Renal cortical epithelial cell (primary cell): ENCODE results near the gene ATXN7L2. TPM values are rescaled to one million over a fixed set of nuclear protein-coding genes. Genes with fewer than 3 reads are reported as not detected.
A peak's percentile ranks its signal among the peaks of the same experiment; 100 is the strongest.

Experiments
- DNase-seq: peaks from one replicate; pipeline ENCODE4 v3.0.0-alpha.2; 2011; ENCODE audit warnings: low read depth
- total RNA-seq: library from RNA; depleted of rRNA; stranded (reverse); fragments of >200 nt; gene quantifications from 2 replicates; pipeline ENCODE4 v1.2.3, GENCODE V29; 2014

Gene ATXN7L2
- total RNA-seq, 1 donor from 2014 or later: 1.5 TPM

DNA sequence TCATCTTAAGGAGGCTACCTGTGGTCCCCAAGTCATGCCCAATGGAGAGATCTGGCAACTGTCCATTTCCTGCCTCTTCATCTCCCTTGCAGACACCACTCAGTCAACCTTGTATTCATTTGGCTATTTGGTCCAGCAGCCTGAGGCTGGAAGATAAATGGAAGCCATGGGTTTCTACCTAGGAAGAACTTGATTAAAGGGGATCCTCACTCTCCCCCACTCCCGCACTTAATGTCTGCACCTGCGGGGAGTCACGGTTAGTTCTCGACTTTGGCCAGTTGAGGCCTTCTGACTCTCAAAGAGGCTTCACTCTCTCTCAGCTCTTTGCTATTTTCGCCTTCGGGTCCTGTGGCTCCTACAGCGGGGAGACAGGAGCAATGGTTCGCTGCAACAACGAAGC, 8.4 kb upstream of the ATXN7L2 start:
- DNase-seq: no peak

GRCh38 chr1:109476825-109477224, 6.9 kb upstream of the ATXN7L2 start:
- DNase-seq: no peak

DNA sequence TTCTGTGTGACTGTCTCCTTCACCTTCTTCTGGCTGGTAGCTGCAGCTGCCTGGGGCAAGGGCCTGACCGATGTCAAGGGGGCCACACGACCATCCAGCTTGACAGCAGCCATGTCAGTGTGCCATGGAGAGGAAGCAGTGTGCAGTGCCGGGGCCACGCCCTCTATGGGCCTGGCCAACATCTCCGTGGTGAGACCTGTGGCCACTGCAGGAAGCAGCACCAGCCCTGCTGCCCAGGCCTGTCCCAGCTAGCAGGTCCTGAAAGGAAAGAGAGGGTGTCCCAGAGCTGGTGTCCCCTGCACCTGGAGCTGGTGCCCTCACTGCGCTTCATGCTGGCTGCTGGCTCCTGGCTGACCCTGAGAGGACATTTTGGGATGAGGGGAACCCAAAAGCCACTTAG, 5.9 kb upstream of the ATXN7L2 start:
- no peak for DNase-seq

GRCh38 chr1:109478806-109479205, 4.9 kb upstream of the ATXN7L2 start:
- no peak for DNase-seq

DNA sequence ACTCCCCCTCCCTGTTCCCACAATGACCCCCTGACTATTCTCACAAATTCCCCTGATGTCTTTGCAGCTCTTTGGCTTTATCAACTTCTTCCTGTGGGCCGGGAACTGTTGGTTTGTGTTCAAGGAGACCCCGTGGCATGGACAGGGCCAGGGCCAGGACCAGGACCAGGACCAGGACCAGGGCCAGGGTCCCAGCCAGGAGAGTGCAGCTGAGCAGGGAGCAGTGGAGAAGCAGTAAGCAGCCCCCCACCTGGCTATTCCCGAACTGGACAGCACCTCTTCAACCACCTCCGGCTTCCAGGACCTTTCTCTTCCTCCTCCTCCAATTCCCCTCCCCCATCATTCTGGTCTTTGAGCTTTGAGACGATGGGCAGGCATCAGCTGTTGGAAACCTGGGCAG, 4.4 kb upstream of the ATXN7L2 start:
- no peak for DNase-seq

DNA sequence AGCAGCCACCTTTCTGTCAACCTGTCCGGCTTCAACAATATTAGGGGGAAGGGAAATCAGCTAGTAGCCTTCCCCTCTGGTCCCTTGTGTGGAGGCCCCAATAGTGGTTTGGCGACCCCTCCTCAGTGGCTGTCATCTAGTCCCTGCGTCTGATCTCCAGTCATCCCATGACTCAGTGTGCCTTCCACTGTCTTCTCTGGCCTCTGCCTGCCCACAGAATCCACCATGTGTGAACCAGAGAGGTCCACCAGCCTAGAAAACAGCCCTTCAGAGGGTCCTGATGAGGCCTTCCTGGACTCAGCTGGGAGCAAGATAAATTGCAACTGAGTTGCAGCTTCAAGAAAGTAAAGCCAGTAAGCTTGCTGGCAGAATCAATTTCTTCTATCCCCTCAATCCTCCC, 3.8 kb upstream of the ATXN7L2 start:
- no peak for DNase-seq

GRCh38 chr1:109481646-109482045, 2.1 kb upstream of the ATXN7L2 start:
- DNase-seq: no peak

DNA sequence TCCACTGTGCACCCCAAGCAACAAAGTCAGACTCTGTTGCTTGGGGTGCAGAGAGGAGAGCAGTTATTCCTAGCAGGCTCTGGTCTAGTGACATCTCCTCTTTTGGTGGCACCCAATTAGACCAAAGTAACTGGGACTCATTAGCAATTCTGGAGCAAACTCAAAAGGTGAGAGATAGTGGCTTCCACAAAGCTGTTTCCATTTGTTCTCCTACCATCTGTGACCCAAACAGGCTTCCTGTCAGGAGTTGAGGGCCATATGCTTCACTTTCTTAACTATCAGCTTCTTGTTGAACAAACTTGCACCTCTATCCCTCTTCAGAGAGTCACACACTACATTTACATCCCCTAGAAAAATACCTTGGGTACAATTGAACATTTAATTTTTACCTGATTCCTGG, 1.5 kb upstream of the ATXN7L2 start:
- no peak for DNase-seq

GRCh38 chr1:109482791-109483671, 674 bp upstream of the ATXN7L2 start:
- no peak for DNase-seq

DNA sequence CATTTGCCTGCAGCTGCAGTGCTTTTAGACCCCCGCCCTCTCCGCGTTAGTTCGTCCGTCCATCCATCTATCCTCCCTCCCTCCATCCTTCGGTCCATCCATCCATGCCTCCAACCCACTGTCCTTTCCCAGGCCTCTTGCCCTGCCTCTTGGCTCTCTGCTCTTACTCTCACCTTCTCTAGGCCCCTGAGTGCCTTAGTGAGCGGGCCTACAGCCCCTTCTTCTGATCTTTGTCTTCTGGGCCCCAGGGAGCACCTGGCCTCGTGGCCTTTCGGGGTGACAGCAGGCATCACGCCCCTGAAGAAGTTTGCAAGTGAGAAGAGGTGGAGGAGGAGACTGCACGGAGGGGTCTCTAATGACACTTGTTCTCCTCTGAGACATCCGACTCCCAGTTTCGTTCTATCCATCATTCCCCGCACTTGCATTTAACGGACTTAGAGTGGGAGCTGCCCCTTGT, 842 bp downstream of the ATXN7L2 start:
- DNase-seq: no peak

GRCh38 chr1:109485001-109485400, 1.3 kb downstream of the ATXN7L2 start:
- no peak for DNase-seq

DNA sequence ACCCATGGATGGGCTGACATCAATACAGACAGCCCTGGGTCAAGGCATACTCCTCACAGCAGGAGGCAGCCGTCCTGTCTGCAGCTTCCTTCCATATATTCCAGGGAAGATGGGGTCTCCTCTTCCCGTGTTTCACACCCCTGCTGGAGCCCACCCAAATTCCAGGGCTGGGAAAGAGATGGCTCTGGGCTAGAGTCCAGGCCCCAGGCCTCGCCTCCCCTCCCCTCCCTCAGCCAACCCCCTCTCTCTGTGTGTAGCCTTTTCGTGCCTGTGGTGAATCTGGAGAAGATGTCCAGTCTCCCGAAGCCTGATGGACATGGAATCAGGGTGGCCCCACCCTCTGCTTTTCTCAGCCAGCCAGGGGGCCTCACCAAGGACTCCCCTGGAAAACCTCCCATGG, 3.6 kb downstream of the ATXN7L2 start:
- no peak for DNase-seq

DNA sequence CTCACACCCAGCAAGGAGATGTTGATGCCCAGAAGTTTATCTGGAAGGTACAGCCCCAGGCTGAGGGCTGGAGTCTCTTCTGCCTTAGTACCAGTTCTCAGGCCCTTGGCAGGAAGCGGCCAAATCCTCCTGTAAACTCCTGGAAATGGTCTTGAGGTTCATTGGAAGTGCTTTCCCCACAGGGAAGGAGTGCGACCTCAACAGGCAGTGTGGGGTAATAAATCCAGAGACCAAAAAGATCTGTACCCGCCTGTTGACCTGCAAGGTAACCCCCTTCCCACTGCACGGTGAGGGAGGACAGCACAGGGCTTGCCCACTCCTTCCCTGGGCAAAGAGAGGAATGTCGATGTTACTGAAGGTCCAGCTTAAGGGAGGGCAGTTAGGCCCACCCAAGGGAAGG, 4.5 kb downstream of the ATXN7L2 start:
- DNase-seq: no peak

DNA sequence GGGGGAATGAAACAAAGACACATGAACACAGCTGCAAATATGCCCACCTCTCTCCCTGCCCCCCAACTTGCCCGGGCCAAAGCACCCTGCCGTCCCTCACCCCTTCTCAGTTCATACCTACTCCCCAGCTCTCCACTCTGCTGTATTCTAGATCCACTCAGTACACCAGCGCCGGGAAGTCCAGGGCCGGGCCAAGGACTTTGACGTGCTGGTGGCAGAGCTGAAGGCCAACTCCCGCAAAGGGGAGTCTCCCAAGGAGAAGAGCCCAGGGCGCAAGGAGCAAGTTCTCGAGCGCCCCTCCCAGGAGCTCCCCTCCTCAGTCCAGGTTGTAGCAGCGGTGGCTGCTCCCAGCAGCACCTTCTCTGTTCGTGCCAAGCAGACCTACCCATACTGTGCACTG, 5.0 kb downstream of the ATXN7L2 start:
- no peak for DNase-seq

- peak; percentile 48 for DNase-seq
Observed at GRCh38 chr1:109490029-109490933, 6.6 kb downstream of the ATXN7L2 start.

- no peak for DNase-seq
Observed at GRCh38 chr1:109490934-109491302, 7.2 kb downstream of the ATXN7L2 start.

GRCh38 chr1:109491372-109491771, 7.7 kb downstream of the ATXN7L2 start:
- no peak for DNase-seq

DNA sequence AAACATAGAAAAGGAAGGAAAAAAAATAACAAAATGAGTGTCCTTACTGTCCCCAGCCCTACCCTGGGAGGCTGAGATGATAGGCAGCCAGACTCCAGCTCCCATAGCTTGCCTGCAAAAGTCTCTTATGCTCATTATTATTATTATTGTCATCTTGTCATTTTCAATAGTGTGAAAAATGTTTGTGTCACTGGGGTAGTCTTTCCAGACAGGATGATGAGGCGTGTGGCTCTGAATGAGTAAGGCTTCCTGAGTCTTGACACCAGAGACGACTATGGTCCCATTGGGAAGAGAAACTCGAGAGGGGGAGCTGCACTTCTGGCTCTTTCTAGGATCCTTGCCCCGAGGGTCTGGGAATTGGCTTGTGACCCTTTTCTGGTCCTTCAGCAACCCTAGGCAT, 9.1 kb downstream of the ATXN7L2 start:
- no peak for DNase-seq

DNA sequence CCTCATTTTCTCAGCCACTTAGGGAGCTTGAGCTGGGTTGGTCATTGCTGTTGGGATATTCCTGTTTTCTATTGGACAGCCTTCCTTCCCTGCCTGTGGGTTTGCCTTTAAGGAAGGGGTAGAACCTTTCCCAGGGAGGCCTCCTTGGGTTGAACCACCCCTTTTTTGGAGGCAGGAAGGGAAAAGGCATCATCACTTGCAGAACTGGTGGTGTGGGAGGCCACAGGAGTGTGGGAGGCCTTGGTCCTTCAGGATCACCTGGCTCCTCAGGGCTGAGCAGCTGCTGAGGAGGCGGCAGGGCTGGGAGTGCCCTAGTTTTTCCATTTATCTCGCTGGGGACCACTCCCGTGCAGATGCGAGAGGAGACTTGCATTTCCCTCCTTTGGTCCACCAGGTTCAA, 9.5 kb downstream of the ATXN7L2 start:
- DNase-seq: no peak

- DNase-seq: peak; percentile 46
Observed at GRCh38 chr1:109493805-109494539, 10.3 kb downstream of the ATXN7L2 start, which contains the start of gene CYB561D1. Gene CYB561D1, plus strand, starts transcription at chr1:109494094. Its CDS starts 46 bp downstream, at chr1:109494140.

- no peak for DNase-seq
Observed at GRCh38 chr1:109495738-109496137, 12.0 kb downstream of the ATXN7L2 start.
